Measurements from ENCODE around the gene ARL8B.

- TF ChIP-seq CTCF (IDR thresholded peaks at IDR 0.05) (no peak), ZNF263 (CRISPR knock-in tag; IDR thresholded peaks at IDR 0.05; ENCODE audit: low read depth) (no peak), CREM (CRISPR knock-in tag; IDR thresholded peaks at IDR 0.05) (no peak), NR3C1 (CRISPR knock-in tag; conservative IDR thresholded peaks at IDR 0.05; ENCODE audit: low read depth) (no peak)
- TF ChIP-seq, protein P1, sequence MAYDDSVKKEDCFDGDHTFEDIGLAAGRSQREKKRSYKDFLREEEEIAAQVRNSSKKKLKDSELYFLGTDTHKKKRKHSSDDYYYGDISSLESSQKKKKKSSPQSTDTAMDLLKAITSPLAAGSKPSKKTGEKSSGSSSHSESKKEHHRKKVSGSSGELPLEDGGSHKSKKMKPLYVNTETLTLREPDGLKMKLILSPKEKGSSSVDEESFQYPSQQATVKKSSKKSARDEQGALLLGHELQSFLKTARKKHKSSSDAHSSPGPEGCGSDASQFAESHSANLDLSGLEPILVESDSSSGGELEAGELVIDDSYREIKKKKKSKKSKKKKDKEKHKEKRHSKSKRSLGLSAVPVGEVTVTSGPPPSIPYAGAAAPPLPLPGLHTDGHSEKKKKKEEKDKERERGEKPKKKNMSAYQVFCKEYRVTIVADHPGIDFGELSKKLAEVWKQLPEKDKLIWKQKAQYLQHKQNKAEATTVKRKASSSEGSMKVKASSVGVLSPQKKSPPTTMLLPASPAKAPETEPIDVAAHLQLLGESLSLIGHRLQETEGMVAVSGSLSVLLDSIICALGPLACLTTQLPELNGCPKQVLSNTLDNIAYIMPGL (CRISPR knock-in tag; IDR thresholded peaks at IDR 0.05): no peak
- TF ChIP-seq, protein P2, sequence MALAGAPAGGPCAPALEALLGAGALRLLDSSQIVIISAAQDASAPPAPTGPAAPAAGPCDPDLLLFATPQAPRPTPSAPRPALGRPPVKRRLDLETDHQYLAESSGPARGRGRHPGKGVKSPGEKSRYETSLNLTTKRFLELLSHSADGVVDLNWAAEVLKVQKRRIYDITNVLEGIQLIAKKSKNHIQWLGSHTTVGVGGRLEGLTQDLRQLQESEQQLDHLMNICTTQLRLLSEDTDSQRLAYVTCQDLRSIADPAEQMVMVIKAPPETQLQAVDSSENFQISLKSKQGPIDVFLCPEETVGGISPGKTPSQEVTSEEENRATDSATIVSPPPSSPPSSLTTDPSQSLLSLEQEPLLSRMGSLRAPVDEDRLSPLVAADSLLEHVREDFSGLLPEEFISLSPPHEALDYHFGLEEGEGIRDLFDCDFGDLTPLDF (CRISPR knock-in tag; IDR thresholded peaks at IDR 0.05): no peak
These were observed 17.0 kb upstream of the ARL8B start for GRCh38 chr3:5105050-5105449.
